ENCODE data around the gene LGALS1.

DNA sequence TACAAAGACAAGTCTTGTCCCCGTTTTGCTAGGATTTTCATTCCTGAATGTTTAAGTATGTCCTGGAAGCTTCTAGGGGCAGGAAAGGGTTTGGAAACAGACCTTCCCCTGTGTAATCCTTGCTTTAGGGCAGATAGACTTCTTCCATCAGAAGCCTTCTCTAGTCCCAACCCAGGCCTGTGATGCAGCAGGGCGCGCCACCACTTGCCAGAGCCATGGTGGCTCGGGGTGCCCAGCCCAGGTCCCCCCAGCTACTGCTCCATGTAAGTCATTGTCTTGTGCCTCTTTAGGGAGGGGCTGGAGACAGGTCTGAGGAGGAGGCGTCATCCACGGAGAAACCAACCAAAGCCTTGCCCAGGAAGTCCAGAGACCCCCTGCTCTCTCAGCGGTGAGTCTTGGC lies 15.0 kb downstream of the LGALS1 start:
- TF ChIP-seq CTCF (conservative IDR thresholded peaks at IDR 0.05; ENCODE audit: low read depth, low read length) (no peak), EZH2 (IDR thresholded peaks at IDR 0.05; ENCODE audit: low read length, unreplicated experiment) (no peak), EZH2phosphoT487 (IDR thresholded peaks at IDR 0.05; ENCODE audit: borderline replicate concordance, low read length) (no peak)
